ENCODE results near the gene MFSD2A.
"Not testable (repeated sequence)": the region's sequence is repeated elsewhere in the genome, so short reads cannot be mapped to it uniquely, and the experiment has no call there.

Gene MFSD2A

DNA sequence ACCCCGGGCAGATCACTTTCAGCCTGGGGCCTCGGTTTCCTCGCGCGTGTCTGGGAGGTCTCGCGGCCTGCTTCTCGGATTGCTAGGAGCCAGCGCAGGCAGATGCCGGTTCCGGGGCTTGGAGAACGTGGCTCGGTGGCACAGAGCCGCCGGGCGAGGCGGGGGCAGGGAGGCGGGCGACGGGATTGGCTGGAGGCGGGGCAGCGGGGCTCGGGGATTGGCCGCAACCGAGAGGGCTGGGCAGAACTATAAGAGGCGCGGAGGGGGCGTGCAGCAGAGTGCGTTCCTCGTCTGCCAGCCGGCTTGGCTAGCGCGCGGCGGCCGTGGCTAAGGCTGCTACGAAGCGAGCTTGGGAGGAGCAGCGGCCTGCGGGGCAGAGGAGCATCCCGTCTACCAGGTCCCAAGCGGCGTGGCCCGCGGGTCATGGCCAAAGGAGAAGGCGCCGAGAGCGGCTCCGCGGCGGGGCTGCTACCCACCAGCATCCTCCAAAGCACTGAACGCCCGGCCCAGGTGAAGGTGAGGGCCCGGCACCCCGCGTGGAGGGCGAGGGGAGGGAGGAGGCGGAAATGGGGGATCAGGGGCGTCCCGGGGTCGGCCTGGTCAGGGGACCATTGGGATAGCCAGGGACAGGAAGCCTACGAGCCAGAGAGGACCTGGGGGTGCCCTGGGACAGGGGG, at the start of gene MFSD2A:
Gene MFSD2A, plus strand, starts transcription at position 276 of the 677 bp plus-strand sequence. Its CDS starts 148 bp downstream, at position 424.
- DNase-seq (ENCODE audit: low read depth), result peak; percentile 92

- no peak for DNase-seq (ENCODE audit: low read depth)
Measured at GRCh38 chr1:39905172-39905571, 49.8 kb upstream of the MFSD2A start.

DNA sequence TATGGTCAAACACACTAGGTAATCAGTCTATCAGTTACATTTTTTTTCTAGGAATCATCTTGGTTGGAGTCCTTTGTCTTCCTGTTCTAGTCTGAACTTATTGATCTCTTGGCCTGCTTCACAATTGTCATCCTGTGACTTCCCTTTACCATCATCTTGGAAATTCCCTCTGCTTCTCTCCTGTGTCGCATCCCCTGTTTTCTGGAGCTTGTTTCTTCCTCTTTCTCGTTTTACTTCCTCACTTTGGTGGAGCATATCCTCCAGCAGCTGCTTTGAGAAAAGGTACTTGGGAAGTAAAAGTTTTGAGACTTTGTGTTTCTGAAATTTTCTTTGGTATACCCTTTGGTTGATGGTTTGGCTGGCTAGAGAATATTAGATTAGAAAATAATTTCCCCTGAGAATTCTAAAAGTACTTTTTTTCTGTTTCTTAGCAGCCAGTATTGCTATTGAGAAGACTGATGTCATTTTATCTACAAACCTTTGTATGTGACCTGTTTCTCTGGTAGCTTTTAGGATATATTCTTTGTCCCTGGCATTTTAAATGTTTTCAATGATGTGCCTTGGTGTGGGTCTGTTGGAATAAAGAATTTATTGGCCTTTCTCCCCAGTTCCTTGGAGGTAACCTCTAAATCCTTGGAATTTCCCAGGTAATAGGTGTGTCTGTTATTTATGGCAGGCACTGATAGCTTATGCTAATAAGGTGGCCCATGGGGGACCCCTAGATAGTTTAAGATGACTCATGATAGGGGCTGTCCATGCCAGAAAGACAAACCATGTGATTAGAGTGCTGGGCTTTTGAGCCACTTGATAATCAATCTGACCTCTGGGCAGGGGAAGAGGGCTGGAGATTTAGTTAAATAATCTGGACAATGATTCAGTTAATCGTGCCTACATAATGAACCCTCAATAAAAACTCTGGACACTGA, 47.2 kb upstream of the MFSD2A start:
- DNase-seq (ENCODE audit: low read depth), result no peak

- DNase-seq (ENCODE audit: low read depth), result no peak
Measured at GRCh38 chr1:39908534-39908933, 46.4 kb upstream of the MFSD2A start.

GRCh38 chr1:39910263-39910662, 44.7 kb upstream of the MFSD2A start:
- no peak for DNase-seq (ENCODE audit: low read depth)

- DNase-seq (ENCODE audit: low read depth), result not testable (repeated sequence)
Measured at GRCh38 chr1:39913136-39913535, 41.8 kb upstream of the MFSD2A start.

DNA sequence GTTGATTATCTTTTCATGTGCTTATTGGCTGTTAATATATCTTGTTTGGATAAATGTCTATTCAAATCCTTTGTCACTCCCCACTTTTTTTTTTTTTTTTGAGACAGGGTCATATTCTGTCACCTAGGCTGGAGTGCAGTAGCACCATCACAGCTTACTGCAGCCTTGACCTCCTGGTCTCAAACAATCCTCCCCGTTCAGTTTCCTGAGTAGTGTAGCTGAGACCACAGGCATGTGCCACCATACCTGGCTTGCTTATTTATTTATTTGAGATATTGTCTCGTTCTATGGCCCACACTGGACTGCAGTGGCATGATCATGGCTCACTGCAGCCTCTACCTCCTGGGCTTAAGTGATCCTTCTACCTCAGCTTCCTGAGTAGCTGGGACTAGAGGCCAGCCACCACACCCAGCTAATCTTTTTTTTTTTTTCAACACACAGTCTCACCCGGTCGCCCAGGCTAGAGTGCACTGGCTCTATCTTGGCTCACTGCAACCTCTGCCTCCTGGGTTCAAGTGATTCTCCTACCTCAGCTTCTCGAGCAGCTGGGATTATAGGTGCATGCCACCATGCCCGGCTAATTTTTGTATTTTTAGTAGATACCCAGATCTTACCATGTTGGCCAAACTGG, 39.3 kb upstream of the MFSD2A start:
- no peak for DNase-seq (ENCODE audit: low read depth)

GRCh38 chr1:39917825-39918224, 37.1 kb upstream of the MFSD2A start:
- no peak for DNase-seq (ENCODE audit: low read depth)

DNA sequence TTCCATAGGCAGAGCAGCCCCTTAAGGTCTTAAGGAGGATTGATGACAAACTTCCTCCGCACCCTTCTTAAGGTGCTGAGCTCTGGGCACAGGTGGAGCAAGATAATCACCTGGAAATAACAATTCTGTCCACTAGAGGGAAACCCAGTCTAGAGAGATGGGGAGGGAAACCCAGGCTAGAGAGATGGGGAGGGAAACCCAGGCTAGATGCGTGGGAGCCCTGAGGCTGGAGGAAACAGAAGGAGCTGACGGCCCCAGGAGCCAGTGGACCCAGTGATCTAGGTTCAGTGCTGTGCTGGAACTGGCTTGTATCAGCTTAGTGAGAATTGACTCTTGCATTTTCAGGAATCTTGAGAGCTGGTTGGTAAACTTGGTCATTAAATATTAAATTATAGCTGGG, 35.4 kb upstream of the MFSD2A start:
- peak; percentile 29 for DNase-seq (ENCODE audit: low read depth)

- DNase-seq (ENCODE audit: low read depth), result no peak
Measured at GRCh38 chr1:39922251-39922688, 32.7 kb upstream of the MFSD2A start.

DNA sequence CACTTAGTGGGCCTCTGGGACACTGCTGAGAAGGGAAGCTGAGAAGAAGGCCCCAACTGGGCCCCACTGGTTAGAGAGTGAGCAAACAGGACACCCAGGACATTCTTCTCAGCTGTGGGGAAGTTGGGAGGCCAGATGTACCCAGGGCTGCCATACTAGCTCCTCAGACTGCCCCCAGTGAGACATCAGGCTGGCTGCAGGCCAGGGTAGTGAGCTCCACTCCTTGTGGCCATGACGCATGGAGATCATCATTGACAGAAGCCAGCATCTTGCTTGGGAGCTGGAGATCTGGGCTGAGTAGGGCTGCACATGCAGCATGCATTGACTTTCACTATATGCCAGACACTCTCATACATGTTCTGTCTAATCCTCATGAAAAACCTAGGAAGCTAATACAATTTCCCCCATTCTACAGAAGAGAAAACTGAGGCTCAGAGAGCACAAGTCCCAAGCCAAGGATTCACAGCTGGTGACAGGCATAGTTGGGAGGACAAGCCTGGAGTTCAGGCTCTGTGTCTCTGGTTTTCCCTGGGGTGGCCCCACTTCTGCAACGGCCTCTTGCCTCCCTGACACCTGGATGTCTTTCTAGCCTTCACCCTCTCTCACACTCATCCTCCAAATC, 29.1 kb upstream of the MFSD2A start:
- DNase-seq (ENCODE audit: low read depth), result no peak

DNA sequence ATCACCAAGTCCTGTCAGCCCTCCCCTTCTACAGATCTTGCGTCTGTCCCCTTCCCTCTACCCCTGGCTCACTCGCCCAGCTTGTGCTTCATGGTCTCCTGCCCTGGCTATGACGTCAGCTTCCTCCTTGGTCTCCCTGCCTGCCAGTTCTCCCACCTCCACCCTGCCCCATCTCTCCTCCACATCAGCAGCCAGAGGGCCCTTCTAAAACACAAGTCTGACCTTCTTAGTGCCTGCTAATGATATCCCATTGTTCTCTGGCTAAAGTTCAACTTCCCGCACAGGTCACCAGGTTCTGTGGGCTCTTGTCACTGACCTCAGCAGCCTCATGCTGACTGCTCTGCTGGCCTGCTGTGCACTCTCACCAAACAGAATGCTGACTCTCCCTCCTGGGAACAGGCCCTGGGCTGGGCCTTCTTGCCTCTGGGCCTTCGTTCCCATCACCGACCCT, 28.6 kb upstream of the MFSD2A start:
- DNase-seq (ENCODE audit: low read depth), result no peak

DNA sequence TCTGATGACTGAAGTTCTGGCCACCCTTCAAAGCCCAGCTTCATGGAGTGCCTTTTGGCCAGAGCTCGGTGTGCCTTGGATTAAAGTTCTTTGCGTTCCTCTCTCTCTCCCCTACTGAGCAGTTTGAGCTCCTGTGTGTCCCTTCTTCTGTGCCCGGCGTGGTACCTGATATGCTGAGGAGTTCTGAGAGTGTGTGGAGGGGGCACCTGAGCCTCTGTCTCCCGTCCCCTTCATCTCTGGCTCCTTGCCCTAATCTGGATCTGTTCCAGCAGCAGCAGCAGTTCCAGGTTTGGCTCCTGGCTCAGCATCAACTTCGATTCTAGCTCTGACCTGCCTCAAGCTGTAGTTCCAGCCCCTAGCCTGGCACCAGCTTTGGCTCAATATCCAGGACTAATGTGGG, 28.1 kb upstream of the MFSD2A start:
- DNase-seq (ENCODE audit: low read depth), result no peak

DNA sequence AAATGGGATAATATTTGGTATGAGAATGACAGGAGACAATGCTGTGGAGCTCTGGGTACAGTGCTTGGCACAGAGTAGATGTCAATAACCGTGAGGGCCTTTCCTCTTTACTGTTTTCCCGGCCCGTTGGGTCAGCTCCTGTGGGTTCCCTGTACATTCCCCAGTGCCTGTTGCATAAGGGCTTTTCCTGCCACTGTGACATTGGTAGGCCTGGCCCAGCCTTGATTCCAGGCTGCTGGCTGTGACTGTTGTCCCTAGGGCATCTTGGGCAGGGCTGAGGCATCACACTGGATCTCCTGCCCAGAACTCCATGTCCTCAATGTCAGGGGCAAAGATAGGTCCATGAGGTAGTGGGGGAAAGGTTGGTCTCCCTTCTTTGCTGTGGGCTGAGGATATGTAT, 27.4 kb upstream of the MFSD2A start:
- peak; percentile 56 for DNase-seq (ENCODE audit: low read depth)

DNA sequence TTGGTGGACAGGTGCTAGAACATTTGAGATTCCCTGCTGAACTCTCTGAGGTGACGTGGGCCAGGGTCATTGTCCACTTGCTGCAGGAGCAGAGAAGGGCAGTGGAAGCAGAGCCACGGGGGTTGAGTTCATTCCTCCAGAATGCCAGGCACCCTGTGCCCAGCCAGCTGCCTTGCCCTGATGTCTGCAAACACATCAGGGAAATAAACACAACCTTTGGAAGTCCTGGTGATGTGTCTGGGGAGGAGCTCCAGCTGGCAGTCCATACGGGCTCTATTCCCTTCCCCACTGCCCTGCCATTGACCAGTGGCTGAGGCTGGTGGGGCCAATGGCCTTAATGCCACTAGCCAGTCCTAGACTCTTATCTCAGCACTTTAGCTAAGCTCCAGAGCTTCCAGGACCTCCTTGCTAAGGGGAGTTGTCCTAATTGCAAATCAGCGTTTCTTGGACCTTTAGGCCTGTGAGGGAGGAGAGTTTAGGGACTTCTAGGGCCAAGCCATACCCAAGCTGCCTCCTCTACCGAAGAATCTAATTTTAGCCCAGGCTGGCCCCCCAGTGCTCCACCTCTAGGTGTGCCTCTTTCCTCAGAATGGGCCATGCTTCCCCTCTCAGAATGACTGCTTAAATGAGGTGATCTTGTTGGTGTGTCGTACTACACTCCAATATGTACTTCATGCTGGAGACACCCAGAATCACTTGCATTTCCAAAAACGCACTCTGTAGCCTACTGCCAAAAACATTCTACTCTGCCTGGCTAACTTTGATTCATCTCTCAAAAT, 25.9 kb upstream of the MFSD2A start:
- DNase-seq (ENCODE audit: low read depth), result no peak

GRCh38 chr1:39933956-39934941, 20.7 kb upstream of the MFSD2A start:
- peak; percentile 100 for DNase-seq (ENCODE audit: low read depth)

DNA sequence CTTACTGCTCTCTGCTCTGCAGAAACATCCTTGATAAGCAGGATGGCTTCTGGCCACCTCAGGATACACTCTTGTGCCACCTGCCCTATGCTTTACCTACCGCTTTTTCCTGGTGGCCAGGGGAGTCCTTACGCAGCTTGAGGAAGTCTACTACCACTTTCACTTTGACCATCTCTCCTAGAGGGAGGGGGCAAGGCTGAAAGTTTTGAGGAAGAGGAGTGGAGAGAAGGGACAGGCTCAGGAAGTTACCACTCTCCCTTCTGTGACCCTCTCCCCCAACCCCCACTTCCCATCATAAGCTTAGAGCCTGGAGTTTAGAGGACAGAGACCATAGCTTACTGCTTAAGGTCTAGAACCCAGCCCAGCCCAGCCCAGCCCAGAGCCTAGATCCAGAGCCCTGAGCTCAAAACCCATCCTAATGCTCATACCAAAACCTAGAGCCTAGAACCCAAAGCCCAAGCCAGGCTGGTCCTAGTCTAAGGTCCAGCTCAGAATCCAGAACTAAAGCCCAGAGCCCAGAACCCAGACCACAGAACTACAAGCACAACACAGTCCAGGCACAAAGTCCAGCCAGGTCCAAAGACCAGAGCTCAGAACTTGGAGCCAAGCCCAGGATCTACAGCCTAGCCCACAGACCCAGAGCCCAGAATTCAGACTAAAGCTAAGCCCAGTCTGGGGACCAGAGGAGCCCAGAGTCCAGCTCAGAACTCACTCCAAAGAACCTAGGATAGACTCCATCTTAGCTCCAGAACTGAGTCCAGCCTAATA, 18.0 kb upstream of the MFSD2A start:
- DNase-seq (ENCODE audit: low read depth), result no peak

GRCh38 chr1:39938856-39939255, 16.1 kb upstream of the MFSD2A start:
- DNase-seq (ENCODE audit: low read depth), result no peak

GRCh38 chr1:39940253-39940652, 14.7 kb upstream of the MFSD2A start:
- DNase-seq (ENCODE audit: low read depth), result no peak
